ENCODE measurements around the gene HMGCR.

The HMGCR gene

DNA sequence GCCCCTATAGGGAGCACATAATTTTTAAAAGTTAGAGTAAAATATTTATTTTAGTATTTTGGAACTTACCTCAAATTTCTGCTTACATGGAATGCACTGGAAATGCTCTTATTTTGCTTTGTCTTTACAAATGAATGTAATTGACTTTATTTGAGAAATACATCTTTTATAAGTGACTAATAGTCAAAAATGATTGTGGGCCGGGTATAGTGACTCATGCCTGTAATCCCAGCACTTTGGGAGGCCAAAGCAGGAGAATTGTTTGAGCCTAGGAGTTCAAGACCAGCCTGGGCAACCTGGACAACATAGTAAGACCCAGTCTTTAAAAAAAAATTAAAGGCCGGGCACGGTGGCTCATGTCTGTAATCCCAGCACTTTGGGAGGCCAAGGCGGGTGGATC is 5.8 kb downstream of the HMGCR start:
- no peaks in the 10 kb centered on the region for H3K9me3 ChIP-seq (ENCODE audit: low read length)
- H4K20me1 ChIP-seq (ENCODE audit: insufficient read depth, low read length): peaks cover 5% of the 10 kb centered on the region; the same call in 1 of the 2 replicates
- no peak overlapping the region for H2AFZ ChIP-seq (ENCODE audit: low read length)
- H3K79me2 ChIP-seq (ENCODE audit: insufficient read depth, low read length): peaks cover 61% of the 10 kb centered on the region
- no peaks in the 10 kb centered on the region for H3K9me2 ChIP-seq (ENCODE audit: low read depth, low read length)
- peaks cover 75% of the 10 kb centered on the region for H3K36me3 ChIP-seq (ENCODE audit: insufficient read depth, low read length)
- TF ChIP-seq EZH2 (IDR thresholded peaks at IDR 0.05; ENCODE audit: borderline replicate concordance, low read length): no peak
- TF ChIP-seq, protein P1, sequence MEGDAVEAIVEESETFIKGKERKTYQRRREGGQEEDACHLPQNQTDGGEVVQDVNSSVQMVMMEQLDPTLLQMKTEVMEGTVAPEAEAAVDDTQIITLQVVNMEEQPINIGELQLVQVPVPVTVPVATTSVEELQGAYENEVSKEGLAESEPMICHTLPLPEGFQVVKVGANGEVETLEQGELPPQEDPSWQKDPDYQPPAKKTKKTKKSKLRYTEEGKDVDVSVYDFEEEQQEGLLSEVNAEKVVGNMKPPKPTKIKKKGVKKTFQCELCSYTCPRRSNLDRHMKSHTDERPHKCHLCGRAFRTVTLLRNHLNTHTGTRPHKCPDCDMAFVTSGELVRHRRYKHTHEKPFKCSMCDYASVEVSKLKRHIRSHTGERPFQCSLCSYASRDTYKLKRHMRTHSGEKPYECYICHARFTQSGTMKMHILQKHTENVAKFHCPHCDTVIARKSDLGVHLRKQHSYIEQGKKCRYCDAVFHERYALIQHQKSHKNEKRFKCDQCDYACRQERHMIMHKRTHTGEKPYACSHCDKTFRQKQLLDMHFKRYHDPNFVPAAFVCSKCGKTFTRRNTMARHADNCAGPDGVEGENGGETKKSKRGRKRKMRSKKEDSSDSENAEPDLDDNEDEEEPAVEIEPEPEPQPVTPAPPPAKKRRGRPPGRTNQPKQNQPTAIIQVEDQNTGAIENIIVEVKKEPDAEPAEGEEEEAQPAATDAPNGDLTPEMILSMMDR (IDR thresholded peaks at IDR 0.05; ENCODE audit: low read length): no peak
- H3K4me2 ChIP-seq (ENCODE audit: low read length): no peak overlapping the region
- H3K4me3 ChIP-seq (ENCODE audit: low read depth, low read length, poor library complexity, severe bottlenecking): no peak overlapping the region
- H3K4me1 ChIP-seq (ENCODE audit: insufficient read depth, low read length, severe bottlenecking): peaks cover 28% of the 10 kb centered on the region
- H3K27ac ChIP-seq (ENCODE audit: low read depth, low read length, poor library complexity, severe bottlenecking): no peak overlapping the region
- H3F3A ChIP-seq (ENCODE audit: insufficient read depth, low read length): no peaks in the 10 kb centered on the region
- no peak overlapping the region for H3K9ac ChIP-seq (ENCODE audit: low read length)
- no peaks in the 10 kb centered on the region for H3K27me3 ChIP-seq (ENCODE audit: insufficient read depth, low read length)

DNA sequence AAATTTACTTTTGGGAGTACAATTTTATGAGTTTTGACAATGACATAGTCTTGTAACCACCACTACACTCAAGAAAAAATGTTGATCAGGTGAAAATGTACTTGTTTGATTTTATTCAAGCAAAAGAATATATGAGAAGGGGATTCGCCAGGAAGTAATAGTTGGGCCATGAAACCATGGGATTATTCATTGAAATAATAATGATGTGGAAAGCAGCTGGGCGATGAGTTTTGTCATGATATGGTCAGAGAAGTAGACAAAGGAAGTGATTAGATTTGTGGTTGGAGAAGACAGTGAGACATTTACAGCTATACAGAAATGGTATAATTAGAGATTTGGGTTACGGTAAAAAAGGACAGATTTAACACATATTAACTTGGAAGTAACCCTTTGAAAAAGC is 11.2 kb downstream of the HMGCR start:
- H3K4me1 ChIP-seq (ENCODE audit: insufficient read depth, low read length, severe bottlenecking): no peaks in the 10 kb centered on the region
- no peak for TF ChIP-seq EZH2 (IDR thresholded peaks at IDR 0.05; ENCODE audit: borderline replicate concordance, low read length)
- TF ChIP-seq, protein P1 (IDR thresholded peaks at IDR 0.05; ENCODE audit: low read length): no peak
- H3K79me2 ChIP-seq (ENCODE audit: insufficient read depth, low read length): peaks cover 9% of the 10 kb centered on the region
- H3K36me3 ChIP-seq (ENCODE audit: insufficient read depth, low read length): peaks cover 94% of the 10 kb centered on the region
- no peaks in the 10 kb centered on the region for H3K9me2 ChIP-seq (ENCODE audit: low read depth, low read length)
- no peak overlapping the region for H3K4me3 ChIP-seq (ENCODE audit: low read depth, low read length, poor library complexity, severe bottlenecking)
- no peak overlapping the region for H3K4me2 ChIP-seq (ENCODE audit: low read length)
- no peaks in the 10 kb centered on the region for H3F3A ChIP-seq (ENCODE audit: insufficient read depth, low read length)
- peaks cover 3% of the 10 kb centered on the region; the same call in 1 of the 2 replicates for H4K20me1 ChIP-seq (ENCODE audit: insufficient read depth, low read length)
- no peaks in the 10 kb centered on the region for H3K9me3 ChIP-seq (ENCODE audit: low read length)
- H3K27me3 ChIP-seq (ENCODE audit: insufficient read depth, low read length): no peaks in the 10 kb centered on the region
- no peak overlapping the region for H3K27ac ChIP-seq (ENCODE audit: low read depth, low read length, poor library complexity, severe bottlenecking)
- H2AFZ ChIP-seq (ENCODE audit: low read length): no peak overlapping the region
- no peak overlapping the region for H3K9ac ChIP-seq (ENCODE audit: low read length)

DNA sequence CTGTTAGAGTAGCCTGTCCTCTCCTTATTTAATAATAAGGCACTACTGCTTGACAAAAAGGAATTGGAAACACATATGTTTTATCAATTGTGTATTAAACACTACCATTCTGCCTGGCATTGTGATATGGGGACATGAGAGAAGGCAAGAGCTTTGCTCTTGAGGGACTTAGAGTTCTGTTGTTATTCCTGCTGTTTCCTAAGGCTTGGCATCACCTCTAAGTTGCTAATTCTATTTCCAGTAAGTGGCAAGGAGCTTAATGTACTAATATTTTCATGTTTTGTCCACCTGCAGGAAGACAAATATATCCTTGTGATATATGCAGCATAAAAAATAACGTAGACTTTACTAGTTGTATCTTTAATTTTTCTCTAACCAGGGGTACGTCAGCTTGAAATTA is 12.6 kb downstream of the HMGCR start:
- H3K9me3 ChIP-seq (ENCODE audit: low read length): no peaks in the 10 kb centered on the region
- no peaks in the 10 kb centered on the region for H3K79me2 ChIP-seq (ENCODE audit: insufficient read depth, low read length)
- H3K9me2 ChIP-seq (ENCODE audit: low read depth, low read length): no peaks in the 10 kb centered on the region
- H3K4me3 ChIP-seq (ENCODE audit: low read depth, low read length, poor library complexity, severe bottlenecking): no peak overlapping the region
- H3F3A ChIP-seq (ENCODE audit: insufficient read depth, low read length): no peaks in the 10 kb centered on the region
- no peak overlapping the region for H3K4me2 ChIP-seq (ENCODE audit: low read length)
- no peak overlapping the region for H2AFZ ChIP-seq (ENCODE audit: low read length)
- no peak overlapping the region for H3K27ac ChIP-seq (ENCODE audit: low read depth, low read length, poor library complexity, severe bottlenecking)
- no peak overlapping the region for H3K9ac ChIP-seq (ENCODE audit: low read length)
- TF ChIP-seq, protein P1 (IDR thresholded peaks at IDR 0.05; ENCODE audit: low read length): no peak
- no peak for TF ChIP-seq EZH2 (IDR thresholded peaks at IDR 0.05; ENCODE audit: borderline replicate concordance, low read length)
- peaks cover 95% of the 10 kb centered on the region for H3K36me3 ChIP-seq (ENCODE audit: insufficient read depth, low read length)
- no peaks in the 10 kb centered on the region for H3K4me1 ChIP-seq (ENCODE audit: insufficient read depth, low read length, severe bottlenecking)
- H4K20me1 ChIP-seq (ENCODE audit: insufficient read depth, low read length): peaks cover 3% of the 10 kb centered on the region; the same call in 1 of the 2 replicates
- H3K27me3 ChIP-seq (ENCODE audit: insufficient read depth, low read length): no peaks in the 10 kb centered on the region

All from OCI-LY1 (cell line).